Measurements from ENCODE around the gene PARM1. TPM values are rescaled to one million over a fixed set of nuclear protein-coding genes. Genes with fewer than 3 reads are reported as not detected.

Gene PARM1
- total and polyA plus RNA-seq, 12 donors: 19.7 to 119 (median 71.6) TPM

DNA sequence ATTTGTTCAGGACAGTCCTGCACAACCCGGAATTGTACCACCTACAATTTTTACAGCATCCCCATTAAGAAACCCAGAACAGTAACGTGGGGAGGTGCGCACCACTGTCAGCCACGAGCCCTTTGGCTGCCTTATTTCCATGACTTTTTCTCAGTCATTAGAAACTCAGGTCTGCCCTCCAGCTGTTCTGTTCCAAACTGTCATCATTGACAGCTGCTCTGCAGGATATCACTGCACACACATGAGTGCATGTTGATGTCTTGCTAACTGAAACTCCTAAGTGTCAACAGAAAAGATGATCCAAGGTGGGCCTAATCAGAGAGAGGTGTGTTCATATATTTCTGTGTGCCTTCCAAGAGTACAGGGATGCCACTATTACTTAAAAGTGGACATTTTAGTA, 123.4 kb downstream of the PARM1 start:
- ATAC-seq (peak in 5 of 8 donors; percentile 31 to 73 (median 59)), DNase-seq (no peak)
- H3K9me3 ChIP-seq: no peaks in the 10 kb centered on the region
- H3K36me3 ChIP-seq: no peaks in the 10 kb centered on the region
- intact Hi-C loops (cut with DNase I): loop anchor here in 6 of 10 donors (2.0 to 10.0 kb wide), 3 partner anchors 121 to 124 kb away; partner anchors contain the start of gene PARM1 (in 6 of the 6)
- no peak overlapping the region for H3K4me3 ChIP-seq
- WGBS, 2 donors: 47% methylated on average over 4 of the region's 4 CpGs
- peaks cover 0 to 7% (median 0%) of the 10 kb centered on the region in 9 donors for H3K4me1 ChIP-seq
- H3K27ac ChIP-seq: no peak overlapping the region
- no peaks in the 10 kb centered on the region for H3K27me3 ChIP-seq
- TF ChIP-seq CTCF (IDR thresholded peaks at IDR 0.05): peak in 6 of 9 donors; percentile 9 to 37 (median 24)

- peaks cover 0 to 7% (median 0%) of the 10 kb centered on the region in 9 donors for H3K4me1 ChIP-seq
- ATAC-seq (no peak), DNase-seq (no peak)
- no peak overlapping the region for H3K27ac ChIP-seq
- no peak overlapping the region for H3K4me3 ChIP-seq
- WGBS, 2 donors: 90 to 94% methylated on average over 15 of the region's 15 CpGs
- TF ChIP-seq CTCF (IDR thresholded peaks at IDR 0.05): no peak
- intact Hi-C loops (cut with DNase I): loop anchor here in 6 of 10 donors (2.0 to 10.0 kb wide), 3 partner anchors 123 to 125 kb away; partner anchors contain the start of gene PARM1 (in 6 of the 6)
- no peaks in the 10 kb centered on the region for H3K9me3 ChIP-seq
- H3K27me3 ChIP-seq: no peaks in the 10 kb centered on the region
- H3K36me3 ChIP-seq: no peaks in the 10 kb centered on the region
These were observed 124.5 kb downstream of the PARM1 start for GRCh38 chr4:75057369-75057768.

DNA sequence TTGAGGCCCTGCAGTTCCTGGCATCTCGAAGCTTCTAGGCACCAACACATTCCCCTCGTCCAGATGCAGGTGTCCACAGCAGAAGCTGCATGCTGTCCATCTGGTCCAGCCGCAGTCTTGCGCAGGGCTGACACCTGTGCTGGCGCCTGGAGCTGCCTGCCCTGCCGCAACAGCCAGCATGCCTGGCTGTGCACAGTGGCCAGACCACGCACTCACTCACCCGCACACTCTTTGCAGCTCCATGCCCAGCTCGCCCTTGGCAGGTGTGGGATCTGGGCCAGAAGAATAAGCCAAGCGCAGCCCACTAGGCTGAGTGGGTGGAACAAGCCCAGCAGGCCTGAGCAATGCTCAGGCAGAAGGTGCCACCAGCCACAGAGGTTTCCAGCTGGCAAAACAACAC, 125.6 kb downstream of the PARM1 start:
- no peak overlapping the region for H3K4me3 ChIP-seq
- ATAC-seq (peak in 1 of 8 donors; percentile 34), DNase-seq (no peak)
- no peak overlapping the region for H3K27ac ChIP-seq
- intact Hi-C loops (cut with DNase I): loop anchor here in 5 of 10 donors (5.0 to 10.0 kb wide), 2 partner anchors 124 to 126 kb away; partner anchors contain the start of gene PARM1 (in 5 of the 5)
- H3K27me3 ChIP-seq: no peaks in the 10 kb centered on the region
- H3K36me3 ChIP-seq: no peaks in the 10 kb centered on the region
- H3K4me1 ChIP-seq: no peaks in the 10 kb centered on the region
- WGBS, 2 donors: 82 to 90% methylated on average over 10 of the region's 10 CpGs
- no peaks in the 10 kb centered on the region for H3K9me3 ChIP-seq
- no peak for TF ChIP-seq CTCF (IDR thresholded peaks at IDR 0.05)

DNA sequence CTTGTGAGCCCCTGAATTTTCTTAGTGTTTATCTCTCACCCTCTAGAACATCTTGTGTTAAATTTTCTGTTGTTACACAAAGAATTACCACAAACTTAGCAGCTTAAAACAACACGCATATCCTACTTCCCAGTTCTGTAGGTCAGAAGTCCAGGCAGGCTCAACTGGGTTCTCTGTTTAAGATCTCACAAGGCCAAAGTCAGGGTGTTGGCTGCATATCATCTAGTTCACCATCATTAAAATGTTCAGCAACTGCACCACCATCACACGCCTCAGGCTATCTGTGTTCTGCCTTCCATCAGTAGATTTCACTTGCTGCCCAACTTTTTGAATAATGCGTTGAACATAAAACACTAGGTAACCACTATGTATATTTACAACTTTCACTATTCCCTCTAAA, 130.5 kb downstream of the PARM1 start:
- Histone ChIP-seq H3K4me1 (no peaks in the 10 kb centered on the region), H3K27ac (no peak overlapping the region), H3K27me3 (no peaks in the 10 kb centered on the region), H3K36me3 (no peaks in the 10 kb centered on the region), H3K9me3 (no peaks in the 10 kb centered on the region), H3K4me3 (no peak overlapping the region)
- WGBS, 2 donors: 93 to 97% methylated on average over 3 of the region's 3 CpGs
- TF ChIP-seq CTCF (IDR thresholded peaks at IDR 0.05): no peak
- intact Hi-C loops (cut with DNase I): no loop called here
- DNase-seq: no peak
- no peak for ATAC-seq
